OCI-LY7 (cell line): Measurements from ENCODE around the gene GAK.

Experiments used
- CTCF ChIP-seq: fragments of 200-600 bp; sonication (generic); conservative IDR thresholded peaks from 2 replicates; pipeline ENCODE4 v1.5.1; 2014; ENCODE audit warnings: mild to moderate bottlenecking, antibody characterized with exemption, low read length, moderate library complexity, mixed read lengths
- EZH2phosphoT487 ChIP-seq: fragments of 200-600 bp; sonication (generic); IDR thresholded peaks from 2 replicates; pipeline ENCODE4 v1.6.1; 2018; ENCODE audit warnings: low read depth, borderline replicate concordance, mild to moderate bottlenecking, mixed run types, antibody characterized with exemption, low read length, moderate library complexity, mixed read lengths

GRCh38 chr4:871484-871883 is 60.6 kb downstream of the GAK start:
- TF ChIP-seq CTCF (no peak), EZH2phosphoT487 (no peak)
